Suppressor macrophage treated with lipopolysaccharide for 4 hours (primary cell): ENCODE data around the gene EXOC2.
A peak's percentile ranks its signal among the peaks of the same experiment; 100 is the strongest.

Source experiments
- DNase-seq: peaks from one replicate; pipeline ENCODE4 v3.0.0-alpha.2; 2020

The EXOC2 gene

GRCh38 chr6:455006-455585, 237.8 kb downstream of the EXOC2 start:
- no peak for DNase-seq

DNA sequence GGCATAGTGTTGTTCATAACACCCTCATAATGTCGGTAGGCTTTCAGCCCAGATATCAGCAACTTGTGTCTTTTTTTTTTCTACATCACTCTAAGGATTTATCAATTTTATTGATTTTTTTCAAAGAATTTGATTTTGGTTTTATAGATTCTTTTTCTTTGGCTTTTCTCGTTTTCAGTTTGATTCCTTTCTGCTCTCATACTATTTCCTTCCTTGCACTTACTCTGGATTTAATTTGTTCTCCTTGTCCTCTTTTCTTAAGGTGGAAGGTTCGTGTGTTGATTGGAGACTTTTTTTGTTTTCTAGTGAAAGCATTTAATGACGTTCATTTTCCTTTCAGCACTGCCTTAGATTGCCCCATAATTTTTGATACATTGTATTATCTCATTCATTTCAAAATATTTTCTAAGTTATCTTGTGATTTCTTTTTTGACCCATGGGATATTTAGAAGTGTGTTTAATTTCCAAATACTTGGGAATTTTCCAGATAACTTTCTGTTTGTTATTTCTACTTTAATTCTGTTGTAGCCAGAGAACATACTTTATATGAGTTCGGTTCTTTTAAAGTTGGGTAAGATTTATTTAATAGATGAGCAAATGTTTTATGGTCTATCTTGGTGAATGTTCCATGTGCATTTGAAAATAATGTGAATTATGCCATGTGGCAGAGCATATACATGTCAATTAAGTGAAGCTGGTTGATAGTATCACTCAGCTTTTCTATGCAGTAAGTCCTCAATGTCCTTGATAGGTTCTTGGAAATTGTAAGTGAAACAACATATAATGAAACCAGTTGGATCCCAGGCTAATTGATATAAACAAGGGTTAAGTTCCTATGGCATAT, 238.6 kb downstream of the EXOC2 start:
- DNase-seq: no peak

DNA sequence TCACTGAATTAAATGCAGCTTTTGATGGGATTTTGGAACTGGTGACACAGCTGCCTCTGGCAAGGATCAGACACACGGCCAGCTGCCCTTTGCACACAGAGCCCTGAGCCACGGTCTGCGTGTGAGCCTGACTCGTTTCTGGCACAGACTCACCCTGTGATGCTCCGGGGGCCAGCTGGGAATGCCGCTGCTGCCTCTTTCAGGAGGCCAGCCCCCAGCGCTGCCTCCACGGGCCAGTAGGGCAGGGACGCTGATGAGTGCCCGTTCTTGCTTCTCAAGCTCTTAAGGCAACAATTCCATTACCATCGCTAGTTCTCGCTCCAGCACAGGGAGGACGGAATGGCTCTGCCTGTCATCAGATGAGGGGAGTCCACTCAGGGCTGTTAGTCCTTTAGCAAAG, 239.8 kb downstream of the EXOC2 start:
- DNase-seq: no peak

GRCh38 chr6:452301-453067, 240.5 kb downstream of the EXOC2 start:
- DNase-seq: no peak

DNA sequence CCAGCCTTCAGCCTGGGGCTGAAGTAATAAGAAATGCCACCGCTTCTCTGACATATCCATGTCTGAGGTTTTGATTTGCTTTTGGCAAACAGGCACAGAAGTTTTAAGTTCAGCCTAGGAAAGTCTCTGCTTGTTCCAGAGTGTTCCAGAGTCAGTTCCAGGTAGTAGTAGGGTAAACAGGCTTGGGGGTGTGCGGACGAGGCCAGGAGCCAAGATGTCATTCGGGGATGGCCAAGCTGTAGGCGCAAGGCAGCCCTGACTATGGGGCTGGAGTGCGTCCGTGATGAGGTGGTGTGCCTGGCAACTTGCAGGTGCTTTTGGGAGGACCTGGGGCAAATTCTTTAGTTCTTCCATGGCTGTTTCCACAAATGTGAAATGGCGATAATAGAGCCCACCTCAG, 241.1 kb downstream of the EXOC2 start:
- DNase-seq: no peak

GRCh38 chr6:451336-451735, 241.6 kb downstream of the EXOC2 start:
- DNase-seq: no peak

GRCh38 chr6:449486-450419, 243.2 kb downstream of the EXOC2 start:
- DNase-seq: no peak

- DNase-seq: no peak
Measured at GRCh38 chr6:449057-449430, 243.9 kb downstream of the EXOC2 start.

DNA sequence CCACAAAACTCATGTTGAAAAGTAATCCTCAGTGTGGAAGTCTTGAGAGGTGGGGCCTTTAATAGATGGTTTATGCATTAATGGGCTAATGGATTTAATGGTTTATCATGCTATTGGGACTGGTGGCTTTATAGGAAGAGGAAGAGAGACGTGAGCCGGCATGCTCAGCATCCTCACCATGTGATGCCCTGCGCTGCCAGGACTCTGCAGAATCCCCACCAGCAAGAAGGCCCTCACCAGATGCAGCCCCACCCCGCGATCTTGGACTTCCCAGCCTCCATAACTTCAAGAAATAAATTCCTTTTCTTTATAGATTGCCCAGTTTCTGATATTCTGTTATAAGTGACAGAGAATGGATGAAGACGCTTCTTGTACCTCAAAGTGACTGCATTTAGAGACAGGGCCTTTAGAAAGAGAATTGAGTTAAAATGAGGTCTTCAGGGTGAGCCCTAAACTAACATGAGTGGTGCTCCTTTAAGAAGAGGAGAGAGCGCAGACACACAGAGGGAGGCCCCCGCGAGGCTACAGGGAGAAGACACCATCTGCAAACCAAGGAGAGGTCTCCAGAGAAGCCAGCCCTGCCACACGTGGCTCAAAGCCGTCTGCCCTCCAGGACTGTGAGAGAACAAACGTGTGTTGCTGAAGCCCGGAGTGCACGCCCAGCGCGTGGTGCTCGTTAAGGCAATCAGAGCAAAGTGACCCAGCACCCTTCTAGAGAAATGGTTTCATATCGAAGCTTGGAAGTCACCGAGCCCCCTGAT, 244.5 kb downstream of the EXOC2 start:
- no peak for DNase-seq

- DNase-seq: no peak
Measured at GRCh38 chr6:447381-448165, 245.4 kb downstream of the EXOC2 start.

GRCh38 chr6:446418-447366, 246.2 kb downstream of the EXOC2 start:
- DNase-seq: peak; percentile 20

- DNase-seq: no peak
Measured at GRCh38 chr6:445571-446417, 247.1 kb downstream of the EXOC2 start.

GRCh38 chr6:444653-445275, 248.2 kb downstream of the EXOC2 start:
- no peak for DNase-seq

DNA sequence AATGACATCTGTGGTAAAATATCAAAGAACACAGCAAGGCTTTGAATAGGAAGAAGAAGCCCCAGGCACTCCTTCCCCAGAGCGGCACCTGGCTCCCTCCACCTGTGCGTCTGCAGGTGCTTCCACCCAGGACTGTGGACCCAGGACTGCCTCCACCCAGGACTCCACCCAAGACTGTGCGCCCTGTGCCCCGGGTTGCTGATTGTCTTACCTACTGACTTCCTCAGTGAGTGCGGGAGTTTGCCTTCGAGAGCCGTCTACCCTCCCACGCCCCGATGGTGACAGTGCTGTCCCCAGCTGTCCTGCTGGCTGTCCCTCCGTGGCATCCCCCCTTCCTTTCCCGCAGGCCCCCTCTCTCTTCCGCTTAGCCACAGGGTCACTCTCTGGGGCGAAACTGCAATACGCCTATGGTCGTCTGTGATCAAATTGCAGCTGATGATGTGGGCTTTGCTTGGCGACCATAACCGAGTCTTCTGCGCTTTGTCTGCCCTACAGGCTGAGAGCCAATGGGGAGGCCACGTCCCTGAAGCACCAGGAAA, 249.2 kb downstream of the EXOC2 start:
- no peak for DNase-seq

DNA sequence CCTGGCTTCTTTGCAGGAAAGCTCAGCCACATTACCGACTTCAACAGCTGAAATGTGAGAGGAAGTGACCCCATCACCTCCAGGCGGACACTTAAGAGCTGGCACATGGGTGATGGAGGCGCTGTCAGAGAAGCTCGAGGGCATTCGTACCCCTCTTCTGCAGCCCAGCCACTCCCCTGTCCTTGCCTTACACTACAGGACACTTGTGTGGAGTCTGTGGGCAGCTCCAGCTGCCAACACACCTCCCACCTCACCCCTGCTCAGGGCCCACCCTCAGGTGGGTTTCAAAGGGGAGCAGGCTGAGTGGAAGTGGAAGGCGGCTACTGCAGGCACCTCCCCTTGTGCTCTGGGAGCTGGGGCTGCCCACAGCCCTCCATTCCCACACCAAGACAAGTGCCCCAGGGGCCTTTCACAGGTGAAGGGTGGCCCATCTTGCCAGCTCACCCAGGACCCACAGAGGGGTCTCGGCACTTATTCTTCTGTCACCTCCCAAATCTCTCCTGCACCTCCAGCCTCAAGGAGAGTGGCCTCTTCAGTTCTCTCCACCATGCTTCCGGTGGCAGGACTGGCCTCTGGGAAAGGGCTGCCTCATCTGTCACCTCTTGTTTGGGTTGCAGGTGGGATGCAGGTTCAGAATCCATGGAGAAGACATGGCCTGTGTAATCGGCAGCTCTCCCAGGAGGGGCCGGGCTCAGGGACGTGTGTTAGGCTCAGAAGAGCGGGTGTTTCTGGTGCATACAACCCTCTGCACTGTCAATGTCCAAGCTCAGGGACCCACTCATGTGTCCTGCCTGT, 251.6 kb downstream of the EXOC2 start:
- DNase-seq: no peak

DNA sequence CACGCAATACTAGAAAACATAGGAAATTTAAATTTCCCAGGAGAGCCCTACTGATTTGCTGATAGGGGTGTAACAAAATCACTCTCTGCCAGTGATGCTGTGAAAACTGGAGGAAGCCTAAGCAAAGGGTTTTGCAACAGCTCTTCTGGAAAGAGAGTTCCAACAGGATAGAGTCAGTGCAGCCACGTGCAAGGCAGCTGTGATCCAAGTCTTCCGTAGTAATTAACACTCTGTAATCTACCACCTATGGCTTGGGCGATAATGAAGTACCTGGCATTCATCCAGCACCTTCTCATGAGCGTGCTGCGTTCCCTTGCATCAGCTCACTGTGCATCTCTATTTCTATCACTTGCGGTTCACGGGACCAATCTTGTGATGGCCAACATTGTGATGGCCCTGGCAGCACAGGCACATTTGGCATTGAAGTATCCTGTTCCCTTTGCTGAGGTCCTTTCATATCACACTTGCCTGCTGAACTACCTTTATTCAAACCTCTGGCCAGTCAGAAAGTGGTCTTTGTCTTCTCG, 253.2 kb downstream of the EXOC2 start:
- no peak for DNase-seq

DNA sequence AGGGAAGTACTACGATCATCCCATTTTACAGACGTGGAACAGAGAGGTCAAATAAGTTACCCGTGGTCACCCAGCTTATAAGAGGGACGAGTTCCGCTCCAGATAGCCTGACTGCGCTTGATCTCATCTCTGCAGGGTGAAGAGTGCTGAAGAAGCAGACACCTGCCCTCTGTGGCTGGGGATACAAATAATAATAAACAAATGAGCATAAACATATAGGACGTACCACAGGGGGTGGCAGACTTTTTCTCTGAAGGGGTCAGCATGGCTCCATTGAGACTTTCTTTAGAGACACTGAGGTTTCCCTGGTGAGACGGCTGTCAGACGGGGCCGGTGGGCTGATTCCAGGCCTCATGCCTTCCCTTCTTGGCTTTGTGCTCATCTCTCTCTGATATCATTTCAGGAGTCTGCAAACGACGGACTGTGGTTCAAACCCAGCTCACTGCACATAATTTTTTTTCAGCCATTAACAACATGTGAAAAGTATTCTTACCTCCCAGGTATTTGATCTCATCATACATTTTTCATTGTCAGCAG, 254.2 kb downstream of the EXOC2 start:
- DNase-seq: no peak
